C4-2B (cell line): ENCODE measurements around the gene FGD5.

Experiments
- H3K27ac ChIP-seq: fragments of 450-650 bp; 2 replicates; pipeline ENCODE4 v1.5.1; 2017
- CTCF ChIP-seq: fragments of 450-650 bp; conservative IDR thresholded peaks from 2 replicates; pipeline ENCODE4 v1.5.1; 2017; ENCODE audit warnings: mild to moderate bottlenecking
- ZFX ChIP-seq: fragments of 450-650 bp; IDR thresholded peaks from 2 replicates; pipeline ENCODE4 v1.6.1; 2017

FGD5 gene

GRCh38 chr3:14820156-14820555, 1.4 kb downstream of the FGD5 start:
- no peak overlapping the region for H3K27ac ChIP-seq
- TF ChIP-seq ZFX (no peak), CTCF (no peak)

- TF ChIP-seq ZFX (no peak), CTCF (no peak)
Observed at GRCh38 chr3:14821151-14821550, 2.4 kb downstream of the FGD5 start.

GRCh38 chr3:14822134-14822533, 3.4 kb downstream of the FGD5 start:
- TF ChIP-seq CTCF (no peak), ZFX (no peak)
- H3K27ac ChIP-seq = no peak overlapping the region

More at GRCh38 chr3:14821151-14821550, 2.4 kb downstream of the FGD5 start:
- no peak overlapping the region for H3K27ac ChIP-seq

GRCh38 chr3:14822670-14823390, 4.1 kb downstream of the FGD5 start:
- TF ChIP-seq ZFX = no peak
- TF ChIP-seq CTCF = no peak
- H3K27ac ChIP-seq = no peak overlapping the region

GRCh38 chr3:14823393-14823792, 4.6 kb downstream of the FGD5 start:
- no peak for TF ChIP-seq ZFX
- TF ChIP-seq CTCF = no peak

GRCh38 chr3:14823910-14824629, 5.3 kb downstream of the FGD5 start:
- H3K27ac ChIP-seq = no peak overlapping the region
- TF ChIP-seq ZFX = no peak
- no peak for TF ChIP-seq CTCF

More at GRCh38 chr3:14823393-14823792, 4.6 kb downstream of the FGD5 start:
- no peak overlapping the region for H3K27ac ChIP-seq

GRCh38 chr3:14824646-14825045, 5.9 kb downstream of the FGD5 start:
- no peak overlapping the region for H3K27ac ChIP-seq
- TF ChIP-seq ZFX = no peak
- no peak for TF ChIP-seq CTCF
